Endodermal cell (in vitro differentiated cells): ENCODE results near the gene MRPS18A. TPM values are rescaled to one million over a fixed set of nuclear protein-coding genes. Genes with fewer than 3 reads are reported as not detected.
"Not testable (repeated sequence)": the region's sequence is repeated elsewhere in the genome, so short reads cannot be mapped to it uniquely, and the experiment has no call there.

Experiments
- DNase-seq: peaks from one replicate; pipeline ENCODE4 v3.0.0-alpha.2; 2017
- H3K27ac ChIP-seq: 2 replicates; pipeline ENCODE4 v1.5.1; 2013; ENCODE audit warnings: mild to moderate bottlenecking, low read depth, low read length, moderate library complexity
- H3K27me3 ChIP-seq: 2 replicates; pipeline ENCODE4 v1.6.1; 2013; ENCODE audit warnings: mild to moderate bottlenecking, low read length, moderate library complexity; ENCODE audit not compliant: insufficient read depth, control insufficient read depth, poor library complexity, severe bottlenecking
- H3K36me3 ChIP-seq: 2 replicates; pipeline ENCODE4 v1.7.0; 2013; ENCODE audit warnings: mild to moderate bottlenecking, low read length, moderate library complexity; ENCODE audit not compliant: control insufficient read depth, insufficient read depth
- H3K4me1 ChIP-seq: one replicate; pipeline ENCODE4 v1.7.0; 2013; ENCODE audit warnings: low read length; ENCODE audit not compliant: control insufficient read depth, insufficient read depth
- H3K4me3 ChIP-seq: 2 replicates; pipeline ENCODE4 v1.5.1; 2013; ENCODE audit warnings: mild to moderate bottlenecking, low read length, moderate library complexity
- H3K9ac ChIP-seq: 2 replicates; pipeline ENCODE4 v1.6.1; 2013; ENCODE audit warnings: mild to moderate bottlenecking, low read length, moderate library complexity; ENCODE audit not compliant: poor library complexity, severe bottlenecking; ENCODE audit errors: extremely low read depth
- H3K9me3 ChIP-seq: 2 replicates; pipeline ENCODE4 v1.6.1; 2013; ENCODE audit warnings: mild to moderate bottlenecking, low read length, moderate library complexity; ENCODE audit not compliant: control insufficient read depth
- H3K27ac Mint-ChIP-seq: 2 replicates; pipeline ENCODE4 v1.8.0; 2020; ENCODE audit warnings: mixed read lengths
- H3K27me3 Mint-ChIP-seq: 2 replicates; pipeline ENCODE4 v1.8.0; 2021; ENCODE audit warnings: mild to moderate bottlenecking, mixed read lengths; ENCODE audit not compliant: insufficient read depth
- H3K36me3 Mint-ChIP-seq: 2 replicates; pipeline ENCODE4 v1.8.0; 2020; ENCODE audit warnings: low read depth, mixed read lengths
- H3K4me1 Mint-ChIP-seq: 2 replicates; pipeline ENCODE4 v1.8.0; 2020; ENCODE audit warnings: mixed read lengths
- H3K4me3 Mint-ChIP-seq: 2 replicates; pipeline ENCODE4 v1.8.0; 2020; ENCODE audit warnings: mild to moderate bottlenecking, moderate library complexity, mixed read lengths
- H3K9me3 Mint-ChIP-seq: 2 replicates; pipeline ENCODE4 v1.8.0; 2020; ENCODE audit warnings: mild to moderate bottlenecking, mixed read lengths
- WGBS, 2 experiments: methylation state at CpG; one replicate each; pipeline versions ENCODE4 v1.1.5 to v1.1.7; 2013; ENCODE audit warnings: missing lambda C conversion rate in 2 of 2, mixed read lengths in 1 of 2; ENCODE audit not compliant: insufficient coverage in 1 of 2, insufficient read length in 1 of 2; 5-methylcytosine and 5-hydroxymethylcytosine counted together
- total RNA-seq, 2 donors: library from RNA; stranded (reverse); fragmentation: NEBNext Ultra II Directional in 1 of 2; extraction: Animal tissue kit (Norgen Biotek cat#: 25700) in 1 of 2; gene quantifications; 2 replicates in 1 of 2; 3 replicates in 1 of 2; pipeline ENCODE4 v1.2.1, GENCODE V29; 2021
- TF ChIP-seq, protein P1 (sequence below): fragments of 200-600 bp; sonication (generic); conservative IDR thresholded peaks from 2 replicates; pipeline ENCODE4 v1.5.0; 2021; ENCODE audit warnings: antibody characterized with exemption, mild to moderate bottlenecking

Gene MRPS18A
- total RNA-seq, 2 donors from 2014 or later: 53.6 to 58.8 TPM

DNA sequence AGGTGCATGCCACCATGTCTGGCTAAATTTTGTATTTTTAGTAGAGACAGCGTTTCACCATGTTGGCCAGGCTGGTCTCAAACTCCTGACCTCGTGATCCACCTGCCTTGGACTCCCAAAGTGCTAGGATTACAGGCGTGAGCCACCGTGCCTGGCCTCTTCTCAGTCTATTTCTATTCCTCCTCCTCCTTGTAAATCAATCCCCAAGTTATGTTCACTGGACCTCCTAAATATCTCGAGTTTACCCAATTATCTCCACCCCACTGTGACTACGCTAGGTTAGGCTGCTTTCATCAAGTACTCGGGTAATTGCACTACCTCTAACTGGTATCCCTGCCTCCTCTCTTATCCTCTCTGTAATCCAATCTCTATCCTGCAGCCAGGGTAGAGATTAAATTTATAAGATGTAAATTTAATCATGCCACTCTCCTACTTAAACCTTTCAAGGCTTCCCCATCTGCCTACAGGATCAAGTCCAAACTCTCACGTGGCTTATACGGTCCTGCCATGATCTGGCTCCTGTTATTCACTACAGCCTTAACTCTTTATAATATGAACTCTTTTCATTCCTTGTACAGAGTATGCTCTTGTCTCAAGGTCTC is 52.8 kb downstream of the MRPS18A start:
- Histone ChIP-seq H3K9me3 (no peaks in the 10 kb centered on the region), H3K4me3 (no peak overlapping the region), H3K27ac (no peak overlapping the region), H3K9ac (no peak overlapping the region), H3K27me3 (no peaks in the 10 kb centered on the region), H3K4me1 (peaks cover 4% of the 10 kb centered on the region), H3K36me3 (peaks cover 22% of the 10 kb centered on the region)
- Mint-ChIP-seq H3K9me3 (no peaks in the 10 kb centered on the region), H3K4me3 (peak overlapping the region; percentile 94), H3K27ac (no peak overlapping the region), H3K36me3 (peaks cover 20% of the 10 kb centered on the region), H3K4me1 (peaks cover 22% of the 10 kb centered on the region), H3K27me3 (no peaks in the 10 kb centered on the region)
- no peak for DNase-seq
- TF ChIP-seq, protein P1, sequence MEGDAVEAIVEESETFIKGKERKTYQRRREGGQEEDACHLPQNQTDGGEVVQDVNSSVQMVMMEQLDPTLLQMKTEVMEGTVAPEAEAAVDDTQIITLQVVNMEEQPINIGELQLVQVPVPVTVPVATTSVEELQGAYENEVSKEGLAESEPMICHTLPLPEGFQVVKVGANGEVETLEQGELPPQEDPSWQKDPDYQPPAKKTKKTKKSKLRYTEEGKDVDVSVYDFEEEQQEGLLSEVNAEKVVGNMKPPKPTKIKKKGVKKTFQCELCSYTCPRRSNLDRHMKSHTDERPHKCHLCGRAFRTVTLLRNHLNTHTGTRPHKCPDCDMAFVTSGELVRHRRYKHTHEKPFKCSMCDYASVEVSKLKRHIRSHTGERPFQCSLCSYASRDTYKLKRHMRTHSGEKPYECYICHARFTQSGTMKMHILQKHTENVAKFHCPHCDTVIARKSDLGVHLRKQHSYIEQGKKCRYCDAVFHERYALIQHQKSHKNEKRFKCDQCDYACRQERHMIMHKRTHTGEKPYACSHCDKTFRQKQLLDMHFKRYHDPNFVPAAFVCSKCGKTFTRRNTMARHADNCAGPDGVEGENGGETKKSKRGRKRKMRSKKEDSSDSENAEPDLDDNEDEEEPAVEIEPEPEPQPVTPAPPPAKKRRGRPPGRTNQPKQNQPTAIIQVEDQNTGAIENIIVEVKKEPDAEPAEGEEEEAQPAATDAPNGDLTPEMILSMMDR: no peak
- WGBS, 2 experiments: 90 to 92% methylated on average over 7 to 9 of the region's 9 CpGs

DNA sequence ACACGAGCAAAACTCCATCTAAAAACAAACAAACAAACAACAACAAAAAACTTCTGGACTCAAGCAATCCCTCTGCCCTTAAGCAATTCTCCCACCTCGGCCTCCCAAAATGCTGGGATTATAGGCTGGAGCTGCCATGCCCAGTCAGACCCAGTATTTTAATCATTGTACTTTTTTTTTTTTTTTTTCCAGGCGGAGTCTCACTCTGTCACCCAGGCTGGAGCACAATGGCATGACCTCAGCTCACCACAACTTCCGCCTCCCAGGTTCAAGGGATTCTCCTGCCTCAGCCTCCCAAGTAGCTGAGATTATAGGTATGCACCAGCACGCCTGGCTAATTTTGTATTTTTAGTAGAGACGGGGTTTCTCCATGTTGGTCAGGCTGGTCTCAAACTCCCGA is 54.6 kb downstream of the MRPS18A start:
- H3K9me3 ChIP-seq, H3K4me3 Mint-ChIP-seq, DNase-seq, H3K27ac Mint-ChIP-seq, H3K4me3 ChIP-seq, H3K4me1 ChIP-seq, H3K27me3 Mint-ChIP-seq, H3K9me3 Mint-ChIP-seq, H3K27ac ChIP-seq, H3K27me3 ChIP-seq, H3K36me3 Mint-ChIP-seq, H3K9ac ChIP-seq: not testable (repeated sequence)
- peaks cover 11% of the 10 kb centered on the region for H3K36me3 ChIP-seq
- H3K4me1 Mint-ChIP-seq: peaks cover 17% of the 10 kb centered on the region
- WGBS, 2 experiments: 90 to 94% methylated on average over 5 to 7 of the region's 7 CpGs

DNA sequence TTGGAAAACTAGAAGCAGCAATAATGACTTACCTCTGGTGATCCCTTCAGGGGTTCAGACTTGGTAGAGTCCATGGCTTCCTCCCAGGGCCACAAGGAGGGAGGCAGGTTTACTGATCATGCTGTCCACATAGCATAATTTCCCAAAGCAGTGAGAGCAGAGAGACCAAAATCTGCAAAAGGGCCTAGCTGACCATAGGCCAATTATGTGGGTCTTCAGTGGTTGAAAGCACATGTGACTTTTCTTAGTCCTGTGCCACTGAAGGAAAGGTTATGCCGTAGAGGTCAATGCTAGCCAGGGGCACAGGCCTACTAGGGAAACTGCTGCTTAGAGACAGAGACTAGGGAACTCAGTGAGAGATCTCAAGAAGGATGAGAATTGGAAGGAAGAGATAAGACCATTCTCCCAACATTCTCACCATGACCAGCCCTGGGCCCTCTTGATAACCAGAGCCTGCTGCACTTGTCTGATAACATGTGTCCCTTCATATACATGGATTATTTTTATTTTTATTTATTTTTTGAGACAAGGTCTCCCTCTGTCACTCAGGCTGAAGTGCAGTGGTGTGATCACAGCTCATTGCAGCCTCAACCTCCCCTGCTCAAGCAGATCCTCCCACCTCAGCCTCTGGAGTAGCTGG is 56.5 kb downstream of the MRPS18A start:
- peaks cover 11% of the 10 kb centered on the region for H3K36me3 ChIP-seq

More for the DNA sequence above, 56.5 kb downstream of the MRPS18A start:
- Histone ChIP-seq H3K9me3 (no peaks in the 10 kb centered on the region), H3K4me1 (no peaks in the 10 kb centered on the region), H3K27ac (no peak overlapping the region), H3K4me3 (no peak overlapping the region), H3K27me3 (no peaks in the 10 kb centered on the region), H3K9ac (no peak overlapping the region)
- WGBS, 2 experiments: 97% methylated on average over 1 of the region's 1 CpG; no CpG with 5 or more reads in 1 of the 2 experiments
- TF ChIP-seq, protein P1: no peak
- Mint-ChIP-seq H3K9me3 (no peaks in the 10 kb centered on the region), H3K4me3 (no peak overlapping the region), H3K27me3 (no peaks in the 10 kb centered on the region), H3K27ac (peak overlapping the region; percentile 77), H3K36me3 (peaks cover 11% of the 10 kb centered on the region), H3K4me1 (peaks cover 25% of the 10 kb centered on the region)
- no peak for DNase-seq
